ENCODE measurements around the gene PSTPIP2.
A peak's percentile ranks its signal among the peaks of the same experiment; 100 is the strongest.

- TF ChIP-seq, protein P1, sequence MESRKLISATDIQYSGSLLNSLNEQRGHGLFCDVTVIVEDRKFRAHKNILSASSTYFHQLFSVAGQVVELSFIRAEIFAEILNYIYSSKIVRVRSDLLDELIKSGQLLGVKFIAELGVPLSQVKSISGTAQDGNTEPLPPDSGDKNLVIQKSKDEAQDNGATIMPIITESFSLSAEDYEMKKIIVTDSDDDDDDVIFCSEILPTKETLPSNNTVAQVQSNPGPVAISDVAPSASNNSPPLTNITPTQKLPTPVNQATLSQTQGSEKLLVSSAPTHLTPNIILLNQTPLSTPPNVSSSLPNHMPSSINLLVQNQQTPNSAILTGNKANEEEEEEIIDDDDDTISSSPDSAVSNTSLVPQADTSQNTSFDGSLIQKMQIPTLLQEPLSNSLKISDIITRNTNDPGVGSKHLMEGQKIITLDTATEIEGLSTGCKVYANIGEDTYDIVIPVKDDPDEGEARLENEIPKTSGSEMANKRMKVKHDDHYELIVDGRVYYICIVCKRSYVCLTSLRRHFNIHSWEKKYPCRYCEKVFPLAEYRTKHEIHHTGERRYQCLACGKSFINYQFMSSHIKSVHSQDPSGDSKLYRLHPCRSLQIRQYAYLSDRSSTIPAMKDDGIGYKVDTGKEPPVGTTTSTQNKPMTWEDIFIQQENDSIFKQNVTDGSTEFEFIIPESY (IDR thresholded peaks at IDR 0.05), result peak; percentile 87
- TF ChIP-seq CTCF (IDR thresholded peaks at IDR 0.05; ENCODE audit: low read depth, low read length, missing input control) (no peak), RXRA (IDR thresholded peaks at IDR 0.05) (peak; percentile 98), SP1 (IDR thresholded peaks at IDR 0.05) (peak; percentile 96), YY1 (IDR thresholded peaks at IDR 0.05) (peak; percentile 67), RAD21 (IDR thresholded peaks at IDR 0.05) (peak; percentile 34 to 64), GABPA (IDR thresholded peaks at IDR 0.05 in 1 of 2, conservative IDR thresholded peaks at IDR 0.05 in 1 of 2) (peak; percentile 11 to 61), TAF1 (conservative IDR thresholded peaks at IDR 0.05) (peak; percentile 69)
- TF ChIP-seq, protein P2, sequence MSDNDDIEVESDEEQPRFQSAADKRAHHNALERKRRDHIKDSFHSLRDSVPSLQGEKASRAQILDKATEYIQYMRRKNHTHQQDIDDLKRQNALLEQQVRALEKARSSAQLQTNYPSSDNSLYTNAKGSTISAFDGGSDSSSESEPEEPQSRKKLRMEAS (IDR thresholded peaks at IDR 0.05), result peak; percentile 80
- TF ChIP-seq, protein P3, sequence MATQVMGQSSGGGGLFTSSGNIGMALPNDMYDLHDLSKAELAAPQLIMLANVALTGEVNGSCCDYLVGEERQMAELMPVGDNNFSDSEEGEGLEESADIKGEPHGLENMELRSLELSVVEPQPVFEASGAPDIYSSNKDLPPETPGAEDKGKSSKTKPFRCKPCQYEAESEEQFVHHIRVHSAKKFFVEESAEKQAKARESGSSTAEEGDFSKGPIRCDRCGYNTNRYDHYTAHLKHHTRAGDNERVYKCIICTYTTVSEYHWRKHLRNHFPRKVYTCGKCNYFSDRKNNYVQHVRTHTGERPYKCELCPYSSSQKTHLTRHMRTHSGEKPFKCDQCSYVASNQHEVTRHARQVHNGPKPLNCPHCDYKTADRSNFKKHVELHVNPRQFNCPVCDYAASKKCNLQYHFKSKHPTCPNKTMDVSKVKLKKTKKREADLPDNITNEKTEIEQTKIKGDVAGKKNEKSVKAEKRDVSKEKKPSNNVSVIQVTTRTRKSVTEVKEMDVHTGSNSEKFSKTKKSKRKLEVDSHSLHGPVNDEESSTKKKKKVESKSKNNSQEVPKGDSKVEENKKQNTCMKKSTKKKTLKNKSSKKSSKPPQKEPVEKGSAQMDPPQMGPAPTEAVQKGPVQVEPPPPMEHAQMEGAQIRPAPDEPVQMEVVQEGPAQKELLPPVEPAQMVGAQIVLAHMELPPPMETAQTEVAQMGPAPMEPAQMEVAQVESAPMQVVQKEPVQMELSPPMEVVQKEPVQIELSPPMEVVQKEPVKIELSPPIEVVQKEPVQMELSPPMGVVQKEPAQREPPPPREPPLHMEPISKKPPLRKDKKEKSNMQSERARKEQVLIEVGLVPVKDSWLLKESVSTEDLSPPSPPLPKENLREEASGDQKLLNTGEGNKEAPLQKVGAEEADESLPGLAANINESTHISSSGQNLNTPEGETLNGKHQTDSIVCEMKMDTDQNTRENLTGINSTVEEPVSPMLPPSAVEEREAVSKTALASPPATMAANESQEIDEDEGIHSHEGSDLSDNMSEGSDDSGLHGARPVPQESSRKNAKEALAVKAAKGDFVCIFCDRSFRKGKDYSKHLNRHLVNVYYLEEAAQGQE (IDR thresholded peaks at IDR 0.05), result peak; percentile 71
These were observed 20.2 kb downstream of the PSTPIP2 start for GRCh38 chr18:46051731-46052461.
